ENCODE measurements around the gene ANXA2.

DNA sequence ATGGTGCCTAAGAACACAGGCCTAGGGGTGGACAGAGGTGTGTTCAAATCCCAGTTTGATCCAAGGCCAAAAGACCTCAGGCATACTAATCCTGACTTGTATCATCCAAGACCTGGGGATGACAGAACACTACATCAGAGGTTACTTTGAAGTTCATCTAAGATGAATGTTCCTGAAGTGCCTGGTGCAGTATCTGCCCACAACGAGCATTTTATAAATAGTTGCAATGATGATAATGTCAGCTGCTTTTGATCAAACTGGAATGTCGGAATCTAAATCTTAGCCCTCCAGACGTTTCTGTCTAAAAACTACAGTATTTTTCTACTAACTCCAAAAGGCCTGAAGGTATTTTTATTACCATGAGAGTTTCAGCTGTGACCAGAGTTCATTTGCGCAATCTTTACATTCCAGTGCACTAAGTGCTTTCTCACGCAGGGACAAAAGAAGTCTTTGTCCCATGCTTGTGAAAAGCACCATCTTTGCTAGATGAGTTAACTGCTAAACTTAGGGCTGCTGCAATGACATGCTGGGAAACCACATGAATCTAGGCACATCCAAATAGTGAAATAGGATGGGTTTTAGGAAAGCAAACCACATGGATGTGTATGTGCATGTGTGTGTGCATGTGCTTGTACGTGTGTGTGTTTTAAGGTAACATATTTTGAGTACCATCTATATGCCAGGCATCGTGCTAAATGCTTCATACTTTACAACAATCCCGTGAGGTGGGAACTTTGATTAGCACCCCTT, 18.1 kb downstream of the ANXA2 start:
- TF ChIP-seq ZNF274 (IDR thresholded peaks at IDR 0.05; ENCODE audit: low read depth, low read length) (no peak), YY1 (IDR thresholded peaks at IDR 0.05; ENCODE audit: insufficient read depth, insufficient read length) (no peak)
